Liver (tissue), 9 donors: ENCODE measurements around the gene ITPK1. TPM values are rescaled to one million over a fixed set of nuclear protein-coding genes. Genes with fewer than 3 reads are reported as not detected.

Source experiments
- DNase-seq: peaks from one replicate; pipeline ENCODE4 v3.0.0-alpha.2; 2017; ENCODE audit warnings: low spot score
- H3K27ac ChIP-seq, 2 donors: one replicate each; pipeline ENCODE4 v1.7.0; 2013; ENCODE audit warnings: inconsistent platforms in 2 of 2, low read length in 2 of 2, control low read depth in 1 of 2, low read depth in 1 of 2, mild to moderate bottlenecking in 1 of 2
- H3K27me3 ChIP-seq, 4 donors: one replicate each; pipeline versions ENCODE4 v1.6.1 to v1.7.0; 2013; ENCODE audit warnings: low read length in 3 of 4, inconsistent platforms in 1 of 4, mild to moderate bottlenecking in 1 of 4, moderate library complexity in 1 of 4; ENCODE audit not compliant: control insufficient read depth in 4 of 4, insufficient read depth in 4 of 4
- H3K36me3 ChIP-seq, 4 donors: one replicate each; pipeline versions ENCODE4 v1.6.1 to v1.7.0; 2013; ENCODE audit warnings: low read length in 3 of 4, mild to moderate bottlenecking in 3 of 4, low read depth in 1 of 4, moderate library complexity in 1 of 4; ENCODE audit not compliant: control insufficient read depth in 4 of 4, insufficient read depth in 3 of 4
- H3K4me1 ChIP-seq, 4 donors: one replicate each; pipeline versions ENCODE4 v1.6.1 to v1.7.0; 2013; ENCODE audit warnings: low read length in 3 of 4, mild to moderate bottlenecking in 3 of 4, moderate library complexity in 1 of 4; ENCODE audit not compliant: control insufficient read depth in 4 of 4, insufficient read depth in 4 of 4
- H3K4me3 ChIP-seq, 3 donors: one replicate each; pipeline versions ENCODE4 v1.6.1 to v1.7.0; 2013; ENCODE audit warnings: low read length in 3 of 3, control low read depth in 1 of 3, low read depth in 1 of 3, mild to moderate bottlenecking in 1 of 3
- H3K9ac ChIP-seq, 2 donors: one replicate each; pipeline ENCODE4 v1.7.0; 2013; ENCODE audit warnings: low read length in 2 of 2, mild to moderate bottlenecking in 2 of 2, moderate library complexity in 2 of 2, control low read depth in 1 of 2, low read depth in 1 of 2
- H3K9me3 ChIP-seq, 4 donors: one replicate each; pipeline versions ENCODE4 v1.6.1 to v1.7.0; 2013; ENCODE audit warnings: low read length in 3 of 4; ENCODE audit not compliant: control insufficient read depth in 4 of 4
- ATF3 ChIP-seq: IDR thresholded peaks from 2 replicates; pipeline ENCODE4 v1.6.1; 2016; ENCODE audit warnings: antibody characterized with exemption
- CTCF ChIP-seq: fragments of 150-350 bp; IDR thresholded peaks from 2 replicates; pipeline ENCODE4 v1.5.1; 2017; ENCODE audit warnings: improper control_type of control experiment, low read depth, low read length; ENCODE audit not compliant: missing input control
- EGR1 ChIP-seq, 2 donors: IDR thresholded peaks; 2 replicates each; pipeline ENCODE4 v1.6.1; 2016 to 2018; ENCODE audit warnings: antibody characterized with exemption in 2 of 2, low read depth in 2 of 2
- FOXA1 ChIP-seq: IDR thresholded peaks from 2 replicates; pipeline ENCODE4 v1.6.1; 2016; ENCODE audit warnings: antibody characterized with exemption
- FOXA2 ChIP-seq: IDR thresholded peaks from 2 replicates; pipeline ENCODE4 v1.6.1; 2016; ENCODE audit warnings: antibody characterized with exemption
- GABPA ChIP-seq, 2 donors: IDR thresholded peaks in 1 of 2; conservative IDR thresholded peaks in 1 of 2; 2 replicates each; pipeline ENCODE4 v1.6.1; 2016; ENCODE audit warnings: antibody characterized with exemption in 2 of 2, mild to moderate bottlenecking in 1 of 2, moderate library complexity in 1 of 2
- HNF4A ChIP-seq, 2 donors: conservative IDR thresholded peaks; 2 replicates each; pipeline ENCODE4 v1.6.1; 2016; ENCODE audit warnings: antibody characterized with exemption in 2 of 2, mild to moderate bottlenecking in 2 of 2
- HNF4G ChIP-seq: IDR thresholded peaks from 2 replicates; pipeline ENCODE4 v1.6.1; 2016; ENCODE audit warnings: antibody characterized with exemption
- JUND ChIP-seq, 2 donors: IDR thresholded peaks; 2 replicates each; pipeline ENCODE4 v1.6.1; 2016; ENCODE audit warnings: antibody characterized with exemption in 2 of 2
- MAX ChIP-seq: IDR thresholded peaks from 2 replicates; pipeline ENCODE4 v1.6.1; 2016; ENCODE audit warnings: antibody characterized with exemption
- NR2F2 ChIP-seq: IDR thresholded peaks from 2 replicates; pipeline ENCODE4 v1.6.1; 2016; ENCODE audit warnings: antibody characterized with exemption
- RAD21 ChIP-seq, 2 donors: IDR thresholded peaks; 2 replicates each; pipeline ENCODE4 v1.6.1; 2016; ENCODE audit warnings: antibody characterized with exemption in 2 of 2, mild to moderate bottlenecking in 2 of 2
- REST ChIP-seq: IDR thresholded peaks from 2 replicates; pipeline ENCODE4 v1.6.1; 2016; ENCODE audit warnings: antibody characterized with exemption, mild to moderate bottlenecking
- RXRA ChIP-seq, 2 donors: IDR thresholded peaks; 2 replicates each; pipeline ENCODE4 v1.6.1; 2017 to 2018; ENCODE audit warnings: antibody characterized with exemption in 2 of 2, mild to moderate bottlenecking in 1 of 2
- SP1 ChIP-seq: IDR thresholded peaks from 2 replicates; pipeline ENCODE4 v1.6.1; 2018; ENCODE audit warnings: antibody characterized with exemption, mild to moderate bottlenecking
- TAF1 ChIP-seq: conservative IDR thresholded peaks from 2 replicates; pipeline ENCODE4 v1.6.1; 2016; ENCODE audit warnings: antibody characterized with exemption, mild to moderate bottlenecking
- YY1 ChIP-seq: IDR thresholded peaks from 2 replicates; pipeline ENCODE4 v1.6.1; 2016; ENCODE audit warnings: antibody characterized with exemption, mild to moderate bottlenecking
- ZBTB33 ChIP-seq: IDR thresholded peaks from 2 replicates; pipeline ENCODE4 v1.6.1; 2016; ENCODE audit warnings: antibody characterized with exemption
- WGBS: extraction: QIAGEN DNeasy Blood & Tissue Kit; methylation state at CpG from one replicate; pipeline ENCODE4 v1.1.7; 2013; 5-methylcytosine and 5-hydroxymethylcytosine counted together
- polyA plus RNA-seq, 2 donors: library from polyadenylated mRNA; stranded (reverse) in 1 of 2; unstranded in 1 of 2; fragments of 200-250 nt in 1 of 2; fragments of >200 nt in 1 of 2; fragmentation: Nextera tagmentation in 1 of 2; extraction: Ambion mirVana in 1 of 2; gene quantifications; one replicate each; pipeline versions ENCODE4 v1.2.1 to v1.2.3, GENCODE V29; 2013 to 2015
- total RNA-seq, 2 donors: library from RNA; depleted of rRNA; stranded (reverse); fragments of >200 nt; gene quantifications; one replicate each; pipeline ENCODE4 v1.2.3, GENCODE V29; 2014
- donor health status: healthy.
- donor health status: healthy.
- donor health status: healthy.
- donor health status: healthy.
- donor health status: healthy.

The ITPK1 gene
- total and polyA plus RNA-seq, 4 donors: 9.0 to 41.2 (median 20.4) TPM

GRCh38 chr14:93089521-93090269, 26.0 kb downstream of the ITPK1 start:
- DNase-seq: no peak
- Histone ChIP-seq H3K9me3 (no peaks in the 10 kb centered on the region), H3K9ac (no peak overlapping the region), H3K4me1 (peaks cover 0 to 5% (median 2%) of the 10 kb centered on the region in 4 donors), H3K36me3 (no peaks in the 10 kb centered on the region), H3K27me3 (no peaks in the 10 kb centered on the region), H3K27ac (no peak overlapping the region), H3K4me3 (no peak overlapping the region)
- WGBS: 90% methylated on average over 10 of the region's 10 CpGs
- no peak for TF ChIP-seq TAF1
- TF ChIP-seq FOXA2: no peak
- no peak for TF ChIP-seq MAX
- TF ChIP-seq GABPA (IDR thresholded peaks at IDR 0.05 in 1 of 2, conservative IDR thresholded peaks at IDR 0.05 in 1 of 2): no peak
- TF ChIP-seq CTCF: no peak
- no peak for TF ChIP-seq RAD21 (IDR thresholded peaks at IDR 0.05)
- TF ChIP-seq HNF4A (conservative IDR thresholded peaks at IDR 0.05): no peak
- no peak for TF ChIP-seq ZBTB33
- TF ChIP-seq NR2F2: no peak
- no peak for TF ChIP-seq RXRA (IDR thresholded peaks at IDR 0.05)
- TF ChIP-seq EGR1 (IDR thresholded peaks at IDR 0.05; ENCODE audit: low read depth in 2 of 2): no peak
- TF ChIP-seq SP1: no peak
- TF ChIP-seq REST: no peak
- no peak for TF ChIP-seq ATF3
- no peak for TF ChIP-seq HNF4G
- TF ChIP-seq JUND (IDR thresholded peaks at IDR 0.05): no peak
- no peak for TF ChIP-seq FOXA1
- TF ChIP-seq YY1: no peak
